Esophagus muscularis mucosa (tissue), 3 donors: ENCODE results near the gene ENOX1.

Experiments used
- CTCF ChIP-seq, 3 experiments: fragments of 200-600 bp in 2 of 3; fragments of 450-650 bp in 1 of 3; sonication (generic) in 2 of 3; IDR thresholded peaks; one replicate each; pipeline ENCODE4 v1.5.1; 2017 to 2019; ENCODE audit warnings: antibody characterized with exemption in 3 of 3, mild to moderate bottlenecking in 2 of 3, moderate library complexity in 1 of 3
- POLR2A ChIP-seq: fragments of 450-650 bp; IDR thresholded peaks from one replicate; pipeline ENCODE4 v1.6.1; 2017; ENCODE audit warnings: antibody characterized with exemption, moderate library complexity, mild to moderate bottlenecking, low read depth
- POLR2AphosphoS5 ChIP-seq, 2 donors: sonication (generic); formaldehyde crosslinking; IDR thresholded peaks; one replicate each; pipeline ENCODE4 v1.6.1; 2017; ENCODE audit warnings: antibody characterized with exemption in 2 of 2

- TF ChIP-seq POLR2A (no peak), POLR2AphosphoS5 (IDR thresholded peaks at IDR 0.05) (no peak), CTCF (IDR thresholded peaks at IDR 0.05) (no peak)
Observed at GRCh38 chr13:43383498-43384165, 403.1 kb downstream of the ENOX1 start.
